GM12872 (cell line): ENCODE results near the gene ENDOV.
A peak's percentile ranks its signal among the peaks of the same experiment; 100 is the strongest.

Experiments used
- TF ChIP-seq, protein P1 (sequence below): IDR thresholded peaks from 3 replicates; pipeline ENCODE4 v1.5.1; 2011; ENCODE audit warnings: low read depth, mild to moderate bottlenecking, low read length, moderate library complexity; ENCODE audit not compliant: insufficient read depth

The ENDOV gene

DNA sequence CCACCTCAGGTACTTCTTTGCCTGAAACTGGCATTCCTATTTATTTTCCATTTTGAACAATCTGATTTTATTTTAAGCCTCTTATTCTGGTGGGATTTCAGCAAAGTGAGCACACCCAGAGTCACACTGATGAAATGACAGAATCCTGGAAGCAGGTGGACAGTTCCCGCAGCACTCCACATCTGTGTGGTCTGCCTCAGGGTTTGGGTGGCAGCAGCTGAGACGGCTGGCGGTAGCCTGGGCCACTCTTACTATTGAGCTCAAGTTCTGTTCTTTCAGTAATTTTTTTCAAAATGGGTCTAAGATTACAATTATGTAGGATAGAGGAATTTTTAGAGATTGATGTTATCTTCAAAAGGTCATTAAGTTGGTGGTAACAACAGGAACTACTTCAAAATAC, 32.5 kb upstream of the ENDOV start:
- TF ChIP-seq, protein P1, sequence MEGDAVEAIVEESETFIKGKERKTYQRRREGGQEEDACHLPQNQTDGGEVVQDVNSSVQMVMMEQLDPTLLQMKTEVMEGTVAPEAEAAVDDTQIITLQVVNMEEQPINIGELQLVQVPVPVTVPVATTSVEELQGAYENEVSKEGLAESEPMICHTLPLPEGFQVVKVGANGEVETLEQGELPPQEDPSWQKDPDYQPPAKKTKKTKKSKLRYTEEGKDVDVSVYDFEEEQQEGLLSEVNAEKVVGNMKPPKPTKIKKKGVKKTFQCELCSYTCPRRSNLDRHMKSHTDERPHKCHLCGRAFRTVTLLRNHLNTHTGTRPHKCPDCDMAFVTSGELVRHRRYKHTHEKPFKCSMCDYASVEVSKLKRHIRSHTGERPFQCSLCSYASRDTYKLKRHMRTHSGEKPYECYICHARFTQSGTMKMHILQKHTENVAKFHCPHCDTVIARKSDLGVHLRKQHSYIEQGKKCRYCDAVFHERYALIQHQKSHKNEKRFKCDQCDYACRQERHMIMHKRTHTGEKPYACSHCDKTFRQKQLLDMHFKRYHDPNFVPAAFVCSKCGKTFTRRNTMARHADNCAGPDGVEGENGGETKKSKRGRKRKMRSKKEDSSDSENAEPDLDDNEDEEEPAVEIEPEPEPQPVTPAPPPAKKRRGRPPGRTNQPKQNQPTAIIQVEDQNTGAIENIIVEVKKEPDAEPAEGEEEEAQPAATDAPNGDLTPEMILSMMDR = no peak

DNA sequence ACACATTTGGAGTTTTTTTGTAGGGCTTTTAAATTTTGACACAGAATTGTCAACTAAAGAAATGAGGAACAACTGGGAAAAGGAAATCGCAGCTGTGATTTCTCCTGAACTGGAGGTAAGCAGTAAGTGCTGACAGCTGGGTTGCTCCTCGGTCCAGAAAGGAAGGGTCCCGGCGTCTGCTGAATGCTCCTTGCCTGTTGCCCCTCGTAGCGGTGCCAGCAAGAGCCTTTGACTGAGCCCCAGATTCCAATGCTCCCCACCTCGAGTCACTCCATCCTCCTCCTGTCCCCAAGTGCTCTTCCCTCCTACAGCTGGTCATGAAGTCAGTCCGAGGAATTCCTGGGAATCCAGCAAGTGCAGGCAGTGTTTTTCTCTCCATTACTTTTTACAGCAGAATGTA, 32.0 kb upstream of the ENDOV start:
- TF ChIP-seq, protein P1 = no peak

DNA sequence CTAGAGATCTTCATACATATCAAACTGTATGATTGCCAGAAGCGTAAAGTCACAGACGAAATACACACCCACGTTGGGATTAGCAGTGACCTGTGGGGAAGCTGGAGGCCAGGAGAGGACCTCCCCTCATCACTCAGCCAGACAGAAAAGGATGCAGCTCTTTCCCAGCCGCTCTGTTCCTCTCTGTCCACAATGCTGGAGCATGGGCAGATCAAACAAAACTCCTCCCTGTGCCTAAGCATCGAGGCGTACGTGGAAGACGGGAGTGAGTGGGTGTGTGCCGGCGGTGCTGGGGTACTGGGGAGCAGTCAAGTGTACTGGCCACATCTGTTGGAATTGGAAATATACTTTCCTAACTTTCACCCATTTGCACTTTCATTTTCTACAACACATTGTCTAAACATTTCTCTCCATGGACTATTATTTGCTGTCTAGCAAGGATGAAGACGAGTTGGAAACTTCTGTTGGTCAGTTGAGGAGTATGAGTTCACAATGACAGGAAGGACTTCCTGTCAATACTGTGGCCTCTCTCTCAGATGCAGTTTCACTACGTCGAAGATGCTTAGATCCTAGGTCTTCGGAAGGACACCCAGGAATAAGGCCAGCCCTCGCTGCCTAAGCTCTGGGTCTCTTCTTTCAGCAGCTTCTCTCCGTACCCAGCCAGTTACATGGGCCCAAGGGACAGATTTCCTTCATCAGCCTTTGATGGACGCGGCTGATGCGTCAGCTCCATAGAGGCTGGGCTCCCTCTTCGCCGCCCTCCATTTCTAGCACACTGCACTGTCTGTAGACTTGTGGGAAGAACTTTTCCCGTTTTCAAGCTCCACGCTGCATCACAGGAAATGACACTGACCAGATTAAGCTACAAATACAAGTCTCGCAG, 30.6 kb upstream of the ENDOV start:
- TF ChIP-seq, protein P1 = no peak

DNA sequence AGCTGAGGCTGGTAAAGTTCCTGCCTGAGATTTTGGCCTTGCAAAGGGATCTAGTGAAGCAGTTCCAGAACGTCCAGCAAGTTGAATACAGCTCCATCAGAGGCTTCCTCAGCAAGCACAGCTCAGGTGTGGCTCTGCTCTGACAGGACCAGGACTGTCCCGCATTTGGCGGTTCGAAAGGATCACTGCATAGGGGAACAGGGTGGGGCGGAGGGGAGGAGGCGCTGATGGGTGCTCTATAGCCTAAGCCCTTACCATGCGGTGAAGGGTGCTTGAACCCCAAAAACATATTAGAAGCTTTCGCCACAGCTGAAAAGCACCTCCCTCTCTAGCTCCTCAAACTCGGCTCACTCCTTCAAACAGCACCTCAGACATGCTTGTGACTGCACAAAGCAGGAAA, 29.9 kb upstream of the ENDOV start:
- TF ChIP-seq, protein P1 = no peak

DNA sequence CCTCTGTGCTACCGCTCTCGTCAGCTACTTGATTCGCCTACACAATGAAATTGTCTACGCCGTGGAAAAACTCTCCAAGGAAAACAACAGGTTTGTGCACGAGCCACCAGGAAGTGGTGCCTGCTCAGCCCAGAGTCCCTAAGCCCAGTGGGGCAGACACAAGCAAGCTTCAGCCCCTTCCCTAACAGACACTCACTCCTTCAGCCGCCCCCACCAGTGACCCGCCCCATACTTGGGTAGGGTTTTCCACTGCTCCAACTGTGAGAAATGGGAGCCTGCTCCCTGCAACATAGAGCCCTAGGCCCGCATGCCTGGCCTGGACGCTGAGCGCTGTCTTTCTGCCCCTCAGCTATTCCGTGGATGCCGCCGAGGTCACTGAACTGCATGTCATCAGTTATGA, 28.6 kb upstream of the ENDOV start:
- TF ChIP-seq, protein P1 = no peak

DNA sequence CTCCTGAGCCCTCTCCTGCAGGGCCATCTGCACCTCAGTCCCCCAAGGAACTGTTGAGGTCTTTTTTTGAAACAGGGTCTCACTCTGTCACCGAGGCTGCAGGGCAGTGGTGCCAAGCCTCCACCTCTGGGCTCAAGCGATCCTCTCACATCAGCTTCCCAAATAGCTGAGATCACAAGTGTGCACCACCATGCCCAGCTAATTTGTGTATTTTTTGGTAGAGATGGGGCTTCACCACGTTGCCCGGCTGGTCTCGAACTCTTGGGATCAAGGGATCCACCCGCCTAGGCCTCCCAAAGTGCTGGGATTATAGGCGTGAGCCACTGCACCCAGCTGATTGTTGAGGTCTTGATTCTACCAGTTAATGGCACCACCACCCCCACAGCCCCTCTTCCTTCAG, 27.9 kb upstream of the ENDOV start:
- TF ChIP-seq, protein P1 = no peak

DNA sequence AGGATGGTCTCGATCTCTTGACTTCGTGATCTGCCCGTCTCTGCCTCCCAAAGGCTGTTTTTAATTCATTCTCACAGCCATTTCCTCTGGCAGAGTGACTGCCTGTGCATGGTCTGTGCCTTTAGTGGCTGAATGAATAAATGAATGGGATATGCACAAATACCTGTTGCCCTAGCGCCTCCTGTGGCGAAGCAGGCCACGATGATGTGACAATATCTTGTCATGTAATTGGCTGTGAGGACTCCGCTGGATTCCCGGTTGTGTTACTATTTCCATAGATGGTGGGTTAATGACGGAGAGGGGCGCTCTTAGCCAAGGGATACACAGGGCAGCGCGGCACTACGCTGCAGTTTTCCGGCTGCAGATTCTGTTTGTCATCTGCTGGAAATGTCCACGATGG, 26.8 kb upstream of the ENDOV start:
- TF ChIP-seq, protein P1 = 0 out of 3 replicates have a peak, but pooled peaks have one; percentile 5
